NCI-H1417 (cell line): ENCODE results near the gene SPC24.
"Not testable (repeated sequence)": the region's sequence is repeated elsewhere in the genome, so short reads cannot be mapped to it uniquely, and the experiment has no call there.

Experiments used
- DNase-seq, 3 experiments: peaks; one replicate each; lab custom pipeline; 2025; lab: John Stamatoyannopoulos, UW

SPC24 gene

GRCh38 chr19:11164879-11165406 lies 9.4 kb upstream of the SPC24 start:
- no peak for DNase-seq

- DNase-seq, result no peak
These were observed 8.7 kb upstream of the SPC24 start for GRCh38 chr19:11164296-11164695.

GRCh38 chr19:11160440-11160768 lies 4.8 kb upstream of the SPC24 start:
- DNase-seq, result not testable (repeated sequence)

- no peak for DNase-seq
These were observed 4.2 kb upstream of the SPC24 start for GRCh38 chr19:11159598-11160439.

- no peak for DNase-seq
These were observed 917 bp downstream of the SPC24 start for GRCh38 chr19:11154683-11155047.

- DNase-seq, result no peak
These were observed 3.1 kb downstream of the SPC24 start for GRCh38 chr19:11152318-11153062.

- DNase-seq, result no peak
These were observed 4.4 kb downstream of the SPC24 start for GRCh38 chr19:11151181-11151580.

- DNase-seq, result no peak
These were observed 7.6 kb downstream of the SPC24 start for GRCh38 chr19:11148001-11148400.

- DNase-seq, result no peak
These were observed 10.1 kb downstream of the SPC24 start for GRCh38 chr19:11145536-11145924.

GRCh38 chr19:11142528-11143171 lies 12.9 kb downstream of the SPC24 start:
- DNase-seq, result no peak

GRCh38 chr19:11141937-11142527 lies 13.6 kb downstream of the SPC24 start:
- peak in 1 of 3 experiments; percentile 7 for DNase-seq

GRCh38 chr19:11140896-11141295 lies 14.7 kb downstream of the SPC24 start:
- no peak for DNase-seq

- not testable (repeated sequence) for DNase-seq
These were observed 15.5 kb downstream of the SPC24 start for GRCh38 chr19:11140023-11140538.

- peak in 2 of 3 experiments; percentile 59 to 65 for DNase-seq
These were observed 16.8 kb downstream of the SPC24 start for GRCh38 chr19:11138601-11139300.

- DNase-seq, result peak; percentile 66 to 94 (median 84)
These were observed 17.8 kb downstream of the SPC24 start for GRCh38 chr19:11137542-11138384.

- DNase-seq, result no peak
These were observed 19.0 kb downstream of the SPC24 start for GRCh38 chr19:11136400-11137101.

GRCh38 chr19:11131471-11131870 lies 24.1 kb downstream of the SPC24 start:
- no peak for DNase-seq

- DNase-seq, result peak; percentile 13 to 77 (median 54)
These were observed 24.6 kb downstream of the SPC24 start for GRCh38 chr19:11130824-11131455.

- no peak for DNase-seq
These were observed 27.7 kb downstream of the SPC24 start for GRCh38 chr19:11127905-11128304.
